ENCODE results near the gene SMARCA2. TPM values are rescaled to one million over a fixed set of nuclear protein-coding genes. Genes with fewer than 3 reads are reported as not detected.

Gene SMARCA2
- total and polyA plus RNA-seq, 4 donors: 18.8 to 67.0 (median 41.1) TPM

- Histone ChIP-seq H3K4me3 (ENCODE audit: low read depth in 1 of 3, low read length in 3 of 3) (no peak overlapping the region), H3K27ac (ENCODE audit: low read depth in 1 of 2, low read length in 2 of 2) (peak overlapping the region in 1 of 2 donors; percentile 19), H3K27me3 (ENCODE audit: control insufficient read depth in 4 of 4, insufficient read depth in 4 of 4, low read length in 3 of 4) (no peaks in the 10 kb centered on the region), H3K9me3 (ENCODE audit: control insufficient read depth in 4 of 4, low read length in 3 of 4) (no peaks in the 10 kb centered on the region), H3K4me1 (ENCODE audit: control insufficient read depth in 4 of 4, insufficient read depth in 4 of 4, low read length in 3 of 4) (peaks cover 6 to 71% (median 25%) of the 10 kb centered on the region in 4 donors), H3K9ac (ENCODE audit: low read depth in 1 of 2, low read length in 2 of 2) (no peak overlapping the region), H3K36me3 (ENCODE audit: control insufficient read depth in 4 of 4, insufficient read depth in 3 of 4, low read depth in 1 of 4, low read length in 3 of 4) (no peaks in the 10 kb centered on the region)
- WGBS: 61% methylated on average over 3 of the region's 3 CpGs
- DNase-seq (ENCODE audit: low spot score): no peak
- TF ChIP-seq SP1 (IDR thresholded peaks at IDR 0.05): no peak
- no peak for TF ChIP-seq RAD21 (IDR thresholded peaks at IDR 0.05)
- TF ChIP-seq MAX (IDR thresholded peaks at IDR 0.05): no peak
- TF ChIP-seq HNF4G (IDR thresholded peaks at IDR 0.05): no peak
- no peak for TF ChIP-seq ATF3 (IDR thresholded peaks at IDR 0.05)
- TF ChIP-seq YY1 (IDR thresholded peaks at IDR 0.05): no peak
- TF ChIP-seq ZBTB33 (IDR thresholded peaks at IDR 0.05): no peak
- TF ChIP-seq REST (IDR thresholded peaks at IDR 0.05): no peak
- TF ChIP-seq TAF1 (conservative IDR thresholded peaks at IDR 0.05): no peak
- no peak for TF ChIP-seq FOXA1 (IDR thresholded peaks at IDR 0.05)
- TF ChIP-seq NR2F2 (IDR thresholded peaks at IDR 0.05): no peak
- TF ChIP-seq JUND (IDR thresholded peaks at IDR 0.05): no peak
- TF ChIP-seq GABPA (IDR thresholded peaks at IDR 0.05 in 1 of 2, conservative IDR thresholded peaks at IDR 0.05 in 1 of 2): no peak
These were observed 7.9 kb downstream of the SMARCA2 start for GRCh38 chr9:2023042-2023441.

GRCh38 chr9:2023532-2023931 lies 8.4 kb downstream of the SMARCA2 start:
- H3K4me1 ChIP-seq (ENCODE audit: control insufficient read depth in 4 of 4, insufficient read depth in 4 of 4, low read length in 3 of 4): peaks cover 6 to 67% (median 21%) of the 10 kb centered on the region in 4 donors
- H3K27ac ChIP-seq (ENCODE audit: low read depth in 1 of 2, low read length in 2 of 2): no peak overlapping the region
- H3K4me3 ChIP-seq (ENCODE audit: low read depth in 1 of 3, low read length in 3 of 3): no peak overlapping the region
- no peaks in the 10 kb centered on the region for H3K9me3 ChIP-seq (ENCODE audit: control insufficient read depth in 4 of 4, low read length in 3 of 4)
- no peak for DNase-seq (ENCODE audit: low spot score)
- no peaks in the 10 kb centered on the region for H3K36me3 ChIP-seq (ENCODE audit: control insufficient read depth in 4 of 4, insufficient read depth in 3 of 4, low read depth in 1 of 4, low read length in 3 of 4)
- no peak for TF ChIP-seq REST (IDR thresholded peaks at IDR 0.05)
- no peak for TF ChIP-seq HNF4G (IDR thresholded peaks at IDR 0.05)
- TF ChIP-seq RAD21 (IDR thresholded peaks at IDR 0.05): no peak
- TF ChIP-seq ATF3 (IDR thresholded peaks at IDR 0.05): no peak
- TF ChIP-seq MAX (IDR thresholded peaks at IDR 0.05): no peak
- no peak for TF ChIP-seq RXRA (IDR thresholded peaks at IDR 0.05)
- no peak for TF ChIP-seq NR2F2 (IDR thresholded peaks at IDR 0.05)
- TF ChIP-seq TAF1 (conservative IDR thresholded peaks at IDR 0.05): no peak
- no peak for TF ChIP-seq JUND (IDR thresholded peaks at IDR 0.05)
- TF ChIP-seq HNF4A (conservative IDR thresholded peaks at IDR 0.05): no peak
- no peak for TF ChIP-seq YY1 (IDR thresholded peaks at IDR 0.05)
- TF ChIP-seq CTCF (IDR thresholded peaks at IDR 0.05; ENCODE audit: low read depth, low read length, missing input control): no peak
- TF ChIP-seq GABPA (IDR thresholded peaks at IDR 0.05 in 1 of 2, conservative IDR thresholded peaks at IDR 0.05 in 1 of 2): no peak
- no peak for TF ChIP-seq FOXA1 (IDR thresholded peaks at IDR 0.05)
- no peaks in the 10 kb centered on the region for H3K27me3 ChIP-seq (ENCODE audit: control insufficient read depth in 4 of 4, insufficient read depth in 4 of 4, low read length in 3 of 4)
- H3K9ac ChIP-seq (ENCODE audit: low read depth in 1 of 2, low read length in 2 of 2): no peak overlapping the region
- 62% methylated on average over 5 of the region's 5 CpGs for WGBS

Measured in liver (tissue), 9 donors.